Endothelial cell (in vitro differentiated cells): ENCODE data around the gene DES. TPM values are rescaled to one million over a fixed set of nuclear protein-coding genes. Genes with fewer than 3 reads are reported as not detected.
A peak's percentile ranks its signal among the peaks of the same experiment; 100 is the strongest.

Experiments used
- DNase-seq: peaks from one replicate; pipeline ENCODE4 v3.0.0; 2021; ENCODE audit warnings: low spot score
- H3K27ac Mint-ChIP-seq: one replicate; pipeline ENCODE4 v1.8.0; 2021; ENCODE audit warnings: mixed read lengths, inconsistent platforms; ENCODE audit not compliant: unreplicated experiment
- H3K27me3 Mint-ChIP-seq: one replicate; pipeline ENCODE4 v1.8.0; 2021; ENCODE audit warnings: mild to moderate bottlenecking, moderate library complexity, mixed read lengths, inconsistent platforms; ENCODE audit not compliant: unreplicated experiment
- H3K36me3 Mint-ChIP-seq: one replicate; pipeline ENCODE4 v1.8.0; 2021; ENCODE audit warnings: mild to moderate bottlenecking, low read depth, mixed read lengths, inconsistent platforms; ENCODE audit not compliant: unreplicated experiment
- H3K4me1 Mint-ChIP-seq: one replicate; pipeline ENCODE4 v1.8.0; 2021; ENCODE audit warnings: mild to moderate bottlenecking, mixed read lengths, inconsistent platforms; ENCODE audit not compliant: unreplicated experiment
- H3K4me3 Mint-ChIP-seq: one replicate; pipeline ENCODE4 v1.8.0; 2021; ENCODE audit warnings: mild to moderate bottlenecking, mixed read lengths, inconsistent platforms; ENCODE audit not compliant: unreplicated experiment
- H3K9me3 Mint-ChIP-seq: one replicate; pipeline ENCODE4 v1.8.0; 2021; ENCODE audit warnings: mixed read lengths, inconsistent platforms; ENCODE audit not compliant: unreplicated experiment
- CTCF ChIP-seq: fragments of 200-600 bp; sonication (generic); IDR thresholded peaks from one replicate; pipeline ENCODE4 v1.5.0; 2021; ENCODE audit warnings: antibody characterized with exemption; ENCODE audit not compliant: unreplicated experiment
- total RNA-seq: library from RNA; stranded (reverse); fragmentation: NEBNext Ultra II Directional; extraction: Animal tissue kit (Norgen Biotek cat#: 25700); gene quantifications from one replicate; pipeline ENCODE4 v1.2.1, GENCODE V29; 2021; ENCODE audit not compliant: unreplicated experiment

The DES gene
- total RNA-seq, 1 donor from 2014 or later = 0.10 TPM

GRCh38 chr2:219380926-219381325 lies 37.3 kb upstream of the DES start:
- no peak overlapping the region for H3K4me3 Mint-ChIP-seq
- no peaks in the 10 kb centered on the region for H3K9me3 Mint-ChIP-seq
- peaks cover 14% of the 10 kb centered on the region for H3K4me1 Mint-ChIP-seq
- TF ChIP-seq CTCF = no peak
- H3K27me3 Mint-ChIP-seq = peaks cover 5% of the 10 kb centered on the region
- no peak overlapping the region for H3K27ac Mint-ChIP-seq
- no peak for DNase-seq
- H3K36me3 Mint-ChIP-seq = peaks cover 34% of the 10 kb centered on the region

- TF ChIP-seq CTCF = no peak
- Mint-ChIP-seq H3K4me1 (peaks cover 14% of the 10 kb centered on the region), H3K4me3 (peak overlapping the region; percentile 7), H3K36me3 (peaks cover 34% of the 10 kb centered on the region), H3K27ac (no peak overlapping the region), H3K27me3 (peaks cover 5% of the 10 kb centered on the region), H3K9me3 (no peaks in the 10 kb centered on the region)
- no peak for DNase-seq
Measured at GRCh38 chr2:219381448-219381847, 36.7 kb upstream of the DES start.

- H3K4me3 Mint-ChIP-seq = no peak overlapping the region
- no peak overlapping the region for H3K27ac Mint-ChIP-seq
- DNase-seq = no peak
- H3K36me3 Mint-ChIP-seq = peaks cover 34% of the 10 kb centered on the region
- H3K9me3 Mint-ChIP-seq = no peaks in the 10 kb centered on the region
- TF ChIP-seq CTCF = no peak
- peaks cover 10% of the 10 kb centered on the region for H3K27me3 Mint-ChIP-seq
- H3K4me1 Mint-ChIP-seq = peaks cover 17% of the 10 kb centered on the region
Measured at GRCh38 chr2:219384083-219384713, 34.0 kb upstream of the DES start.

DNA sequence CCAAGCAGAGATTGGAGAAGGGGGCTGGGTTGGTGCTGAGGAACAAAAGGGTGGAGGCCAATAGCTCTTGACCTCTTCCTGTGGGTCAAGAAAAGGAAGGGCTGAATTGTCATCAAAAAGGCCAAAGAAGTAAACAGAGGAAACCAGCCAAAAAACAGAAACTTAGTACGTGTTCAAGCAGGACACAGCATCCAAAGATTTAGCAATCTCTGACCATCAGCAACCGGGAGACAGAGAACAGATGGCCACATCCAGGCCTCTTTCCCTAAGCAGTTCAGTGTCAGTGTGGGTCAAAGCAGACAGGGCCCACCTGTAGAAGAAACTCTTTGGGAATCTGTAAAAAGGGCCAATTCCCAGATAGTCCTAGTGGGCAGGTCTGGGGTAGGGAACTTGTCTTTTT lies 33.3 kb upstream of the DES start:
- Mint-ChIP-seq H3K4me3 (peak overlapping the region; percentile 56), H3K27me3 (peaks cover 10% of the 10 kb centered on the region), H3K36me3 (peaks cover 34% of the 10 kb centered on the region), H3K4me1 (peaks cover 17% of the 10 kb centered on the region), H3K9me3 (no peaks in the 10 kb centered on the region), H3K27ac (peak overlapping the region; percentile 0)
- no peak for DNase-seq
- TF ChIP-seq CTCF = no peak

- Mint-ChIP-seq H3K4me3 (no peak overlapping the region), H3K4me1 (peaks cover 17% of the 10 kb centered on the region), H3K27me3 (peaks cover 10% of the 10 kb centered on the region), H3K27ac (no peak overlapping the region), H3K36me3 (peaks cover 29% of the 10 kb centered on the region), H3K9me3 (no peaks in the 10 kb centered on the region)
- DNase-seq = no peak
- TF ChIP-seq CTCF = no peak
Measured at GRCh38 chr2:219385958-219386520, 32.1 kb upstream of the DES start.
